Gastrocnemius medialis (tissue), 4 donors: ENCODE measurements around the gene VAV2.

Experiments used
- POLR2A ChIP-seq, 2 donors: fragments of 450-650 bp; IDR thresholded peaks; one replicate each; pipeline ENCODE4 v1.6.1; 2017; ENCODE audit warnings: antibody characterized with exemption in 2 of 2, mild to moderate bottlenecking in 2 of 2, moderate library complexity in 2 of 2
- TF ChIP-seq, protein P1 (sequence below), 5 experiments: fragments of 450-650 bp in 3 of 5; fragments of 200-600 bp in 2 of 5; sonication (generic) in 2 of 5; IDR thresholded peaks in 4 of 5; conservative IDR thresholded peaks in 1 of 5; 1 replicate in 4 of 5; 2 replicates in 1 of 5; pipeline ENCODE4 v1.5.1; 2016 to 2019; ENCODE audit warnings: antibody characterized with exemption in 5 of 5, mild to moderate bottlenecking in 3 of 5, moderate library complexity in 3 of 5

DNA sequence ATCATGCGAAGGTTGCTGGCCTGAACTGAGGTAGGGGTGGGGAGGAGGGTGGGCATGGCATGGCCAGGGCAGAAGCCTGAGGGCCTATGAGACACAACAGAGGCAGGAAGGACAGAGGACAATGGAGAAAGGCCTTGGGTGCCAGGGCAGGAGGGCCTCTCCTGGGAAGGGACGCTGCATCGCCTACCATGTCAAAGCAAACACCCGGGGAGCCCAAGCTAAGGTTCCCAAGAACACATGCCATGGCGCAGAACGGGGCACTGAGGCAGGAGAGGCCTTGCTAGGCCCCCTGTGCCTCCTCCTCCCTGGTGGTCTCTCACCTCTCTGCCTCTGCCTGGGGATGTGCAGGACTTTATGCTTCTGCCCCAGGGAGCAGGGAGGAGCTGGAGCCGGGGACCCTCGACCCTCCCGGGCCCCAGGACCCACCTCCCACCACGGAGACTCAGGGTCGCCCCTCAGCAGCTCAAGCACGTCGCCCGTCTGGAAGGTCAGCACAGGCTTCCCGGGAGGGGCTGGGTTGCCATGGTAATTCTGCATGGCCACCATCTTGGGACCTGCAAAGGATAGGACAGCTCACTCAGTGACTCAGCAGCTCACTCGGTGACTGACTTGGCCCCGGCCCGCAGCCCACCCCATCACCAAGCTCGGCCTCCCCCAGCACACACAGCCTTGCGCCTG, 213.6 kb downstream of the VAV2 start:
- TF ChIP-seq, protein P1, sequence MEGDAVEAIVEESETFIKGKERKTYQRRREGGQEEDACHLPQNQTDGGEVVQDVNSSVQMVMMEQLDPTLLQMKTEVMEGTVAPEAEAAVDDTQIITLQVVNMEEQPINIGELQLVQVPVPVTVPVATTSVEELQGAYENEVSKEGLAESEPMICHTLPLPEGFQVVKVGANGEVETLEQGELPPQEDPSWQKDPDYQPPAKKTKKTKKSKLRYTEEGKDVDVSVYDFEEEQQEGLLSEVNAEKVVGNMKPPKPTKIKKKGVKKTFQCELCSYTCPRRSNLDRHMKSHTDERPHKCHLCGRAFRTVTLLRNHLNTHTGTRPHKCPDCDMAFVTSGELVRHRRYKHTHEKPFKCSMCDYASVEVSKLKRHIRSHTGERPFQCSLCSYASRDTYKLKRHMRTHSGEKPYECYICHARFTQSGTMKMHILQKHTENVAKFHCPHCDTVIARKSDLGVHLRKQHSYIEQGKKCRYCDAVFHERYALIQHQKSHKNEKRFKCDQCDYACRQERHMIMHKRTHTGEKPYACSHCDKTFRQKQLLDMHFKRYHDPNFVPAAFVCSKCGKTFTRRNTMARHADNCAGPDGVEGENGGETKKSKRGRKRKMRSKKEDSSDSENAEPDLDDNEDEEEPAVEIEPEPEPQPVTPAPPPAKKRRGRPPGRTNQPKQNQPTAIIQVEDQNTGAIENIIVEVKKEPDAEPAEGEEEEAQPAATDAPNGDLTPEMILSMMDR (IDR thresholded peaks at IDR 0.05 in 4 of 5, conservative IDR thresholded peaks at IDR 0.05 in 1 of 5), result no peak
- TF ChIP-seq POLR2A (IDR thresholded peaks at IDR 0.05), result no peak
